Measurements from ENCODE around the gene RAB6B. TPM values are rescaled to one million over a fixed set of nuclear protein-coding genes. Genes with fewer than 3 reads are reported as not detected.

The RAB6B gene
- total RNA-seq, 2 experiments from 2014 or later = 3.3 to 4.5 TPM

GRCh38 chr3:133834621-133835417, 60.9 kb downstream of the RAB6B start:
- Mint-ChIP-seq H3K9me3 (no peaks in the 10 kb centered on the region), H3K4me1 (no peaks in the 10 kb centered on the region), H3K27ac (no peak overlapping the region), H3K36me3 (ENCODE audit: low read depth) (no peaks in the 10 kb centered on the region), H3K4me3 (no peak overlapping the region), H3K27me3 (no peaks in the 10 kb centered on the region)
- DNase-seq = peak; percentile 10
- ChIA-PET CTCF (no interaction called here), POLR2A (no interaction called here)

- H3K9me3 Mint-ChIP-seq = no peaks in the 10 kb centered on the region
- H3K36me3 Mint-ChIP-seq (ENCODE audit: low read depth) = no peaks in the 10 kb centered on the region
- no peak for DNase-seq
- H3K27me3 Mint-ChIP-seq = no peaks in the 10 kb centered on the region
- no peak overlapping the region for H3K4me3 Mint-ChIP-seq
- ChIA-PET CTCF (no interaction called here), POLR2A (no interaction called here)
- no peaks in the 10 kb centered on the region for H3K4me1 Mint-ChIP-seq
- no peak overlapping the region for H3K27ac Mint-ChIP-seq
Observed at GRCh38 chr3:133833880-133834620, 61.6 kb downstream of the RAB6B start.

GRCh38 chr3:133833267-133833666, 62.4 kb downstream of the RAB6B start:
- ChIA-PET POLR2A (no interaction called here), CTCF (no interaction called here)
- peak; percentile 9 for DNase-seq
- Mint-ChIP-seq H3K36me3 (ENCODE audit: low read depth) (no peaks in the 10 kb centered on the region), H3K4me1 (no peaks in the 10 kb centered on the region), H3K27ac (no peak overlapping the region), H3K27me3 (no peaks in the 10 kb centered on the region), H3K4me3 (no peak overlapping the region), H3K9me3 (no peaks in the 10 kb centered on the region)

GRCh38 chr3:133832802-133833144, 62.9 kb downstream of the RAB6B start:
- Mint-ChIP-seq H3K27me3 (no peaks in the 10 kb centered on the region), H3K27ac (no peak overlapping the region), H3K36me3 (ENCODE audit: low read depth) (no peaks in the 10 kb centered on the region), H3K4me1 (no peaks in the 10 kb centered on the region), H3K9me3 (no peaks in the 10 kb centered on the region), H3K4me3 (no peak overlapping the region)
- ChIA-PET POLR2A (no interaction called here), CTCF (no interaction called here)
- no peak for DNase-seq

- ChIA-PET POLR2A (no interaction called here), CTCF (no interaction called here)
- no peak overlapping the region for H3K27ac Mint-ChIP-seq
- no peaks in the 10 kb centered on the region for H3K4me1 Mint-ChIP-seq
- DNase-seq = no peak
- H3K27me3 Mint-ChIP-seq = no peaks in the 10 kb centered on the region
- H3K9me3 Mint-ChIP-seq = no peaks in the 10 kb centered on the region
- H3K4me3 Mint-ChIP-seq = no peak overlapping the region
- H3K36me3 Mint-ChIP-seq (ENCODE audit: low read depth) = no peaks in the 10 kb centered on the region
Observed at GRCh38 chr3:133831966-133832801, 63.5 kb downstream of the RAB6B start.

GRCh38 chr3:133830071-133830470, 65.6 kb downstream of the RAB6B start:
- no peaks in the 10 kb centered on the region for H3K9me3 Mint-ChIP-seq
- peaks cover 12% of the 10 kb centered on the region for H3K36me3 Mint-ChIP-seq (ENCODE audit: low read depth)
- no peak overlapping the region for H3K4me3 Mint-ChIP-seq
- no peaks in the 10 kb centered on the region for H3K4me1 Mint-ChIP-seq
- ChIA-PET POLR2A (no interaction called here), CTCF (no interaction called here)
- no peaks in the 10 kb centered on the region for H3K27me3 Mint-ChIP-seq
- no peak overlapping the region for H3K27ac Mint-ChIP-seq
- DNase-seq = no peak

- Mint-ChIP-seq H3K27ac (no peak overlapping the region), H3K36me3 (ENCODE audit: low read depth) (peaks cover 14% of the 10 kb centered on the region), H3K4me3 (no peak overlapping the region), H3K4me1 (no peaks in the 10 kb centered on the region), H3K9me3 (no peaks in the 10 kb centered on the region), H3K27me3 (no peaks in the 10 kb centered on the region)
- DNase-seq = no peak
- ChIA-PET POLR2A (no interaction called here), CTCF (no interaction called here)
Observed at GRCh38 chr3:133829310-133829707, 66.4 kb downstream of the RAB6B start.

- H3K27me3 Mint-ChIP-seq = no peaks in the 10 kb centered on the region
- H3K27ac Mint-ChIP-seq = no peak overlapping the region
- no peak for DNase-seq
- no peaks in the 10 kb centered on the region for H3K9me3 Mint-ChIP-seq
- no peak overlapping the region for H3K4me3 Mint-ChIP-seq
- peaks cover 19% of the 10 kb centered on the region for H3K36me3 Mint-ChIP-seq (ENCODE audit: low read depth)
- H3K4me1 Mint-ChIP-seq = no peaks in the 10 kb centered on the region
- POLR2A ChIA-PET = no interaction called here
- CTCF ChIA-PET = no interaction called here
Observed at GRCh38 chr3:133828576-133829309, 66.9 kb downstream of the RAB6B start.

- H3K27me3 Mint-ChIP-seq = no peaks in the 10 kb centered on the region
- no peak overlapping the region for H3K4me3 Mint-ChIP-seq
- no peaks in the 10 kb centered on the region for H3K4me1 Mint-ChIP-seq
- no peaks in the 10 kb centered on the region for H3K9me3 Mint-ChIP-seq
- ChIA-PET CTCF (no interaction called here), POLR2A (no interaction called here)
- no peak for DNase-seq
- H3K27ac Mint-ChIP-seq = no peak overlapping the region
- H3K36me3 Mint-ChIP-seq (ENCODE audit: low read depth) = peaks cover 29% of the 10 kb centered on the region
Observed at GRCh38 chr3:133827684-133828083, 68.0 kb downstream of the RAB6B start.

- H3K4me1 Mint-ChIP-seq = no peaks in the 10 kb centered on the region
- DNase-seq = no peak
- POLR2A ChIA-PET = no interaction called here
- H3K27ac Mint-ChIP-seq = no peak overlapping the region
- H3K4me3 Mint-ChIP-seq = no peak overlapping the region
- CTCF ChIA-PET = no interaction called here
- H3K36me3 Mint-ChIP-seq (ENCODE audit: low read depth) = peaks cover 33% of the 10 kb centered on the region
- no peaks in the 10 kb centered on the region for H3K9me3 Mint-ChIP-seq
- no peaks in the 10 kb centered on the region for H3K27me3 Mint-ChIP-seq
Observed at GRCh38 chr3:133827136-133827535, 68.5 kb downstream of the RAB6B start.

GRCh38 chr3:133825969-133826727, 69.5 kb downstream of the RAB6B start:
- H3K36me3 Mint-ChIP-seq (ENCODE audit: low read depth) = peaks cover 39% of the 10 kb centered on the region
- CTCF ChIA-PET = no interaction called here

GRCh38 chr3:133824961-133825485, 70.7 kb downstream of the RAB6B start:
- CTCF ChIA-PET = no interaction called here
- POLR2A ChIA-PET = no interaction called here
- Mint-ChIP-seq H3K36me3 (ENCODE audit: low read depth) (peaks cover 50% of the 10 kb centered on the region), H3K4me3 (no peak overlapping the region), H3K4me1 (no peaks in the 10 kb centered on the region), H3K9me3 (no peaks in the 10 kb centered on the region), H3K27ac (no peak overlapping the region), H3K27me3 (no peaks in the 10 kb centered on the region)
- no peak for DNase-seq

More at GRCh38 chr3:133825969-133826727, 69.5 kb downstream of the RAB6B start:
- Mint-ChIP-seq H3K4me3 (no peak overlapping the region), H3K4me1 (no peaks in the 10 kb centered on the region), H3K27ac (no peak overlapping the region), H3K27me3 (no peaks in the 10 kb centered on the region), H3K9me3 (no peaks in the 10 kb centered on the region)
- no peak for DNase-seq
- POLR2A ChIA-PET = no interaction called here

All from activated CD4-positive, alpha-beta memory T cell treated with anti-CD3 and anti-CD28 coated beads, Interleukin-2, amount 10 ng/mL, durations not matched to agents 7 days and 5 days (primary cell).